GM12892 (cell line): ENCODE measurements around the gene CHST14. TPM values are rescaled to one million over a fixed set of nuclear protein-coding genes. Genes with fewer than 3 reads are reported as not detected.

Experiments
- DNase-seq: peaks from one replicate; pipeline ENCODE4 v3.0.0; 2011; ENCODE audit not compliant: insufficient read length
- FAIRE-seq: peaks from 2 replicates; lab custom pipeline; 2011; peaks lifted over from hg19 to GRCh38; lab: Jason Lieb, UNC
- POLR2A ChIP-seq: IDR thresholded peaks from 2 replicates; pipeline ENCODE4 v1.6.1; 2011; ENCODE audit warnings: low read depth, low read length, control low read depth
- POLR2AphosphoS5 ChIP-seq: IDR thresholded peaks from 2 replicates; pipeline ENCODE4 v1.6.1; 2011; ENCODE audit warnings: low read depth, low read length, control low read depth
- TAF1 ChIP-seq: IDR thresholded peaks from 2 replicates; pipeline ENCODE4 v1.6.1; 2011; ENCODE audit warnings: low read depth, mild to moderate bottlenecking, control low read depth, low read length, borderline replicate concordance
- polyA plus RNA-seq: library from polyadenylated mRNA; unstranded; fragments of >200 nt; gene quantifications from one replicate; pipeline ENCODE4 v1.2.1, GENCODE V29; 2012; ENCODE audit warnings: missing spikeins, inconsistent platforms; ENCODE audit not compliant: missing spikeins

Gene CHST14, protein sequence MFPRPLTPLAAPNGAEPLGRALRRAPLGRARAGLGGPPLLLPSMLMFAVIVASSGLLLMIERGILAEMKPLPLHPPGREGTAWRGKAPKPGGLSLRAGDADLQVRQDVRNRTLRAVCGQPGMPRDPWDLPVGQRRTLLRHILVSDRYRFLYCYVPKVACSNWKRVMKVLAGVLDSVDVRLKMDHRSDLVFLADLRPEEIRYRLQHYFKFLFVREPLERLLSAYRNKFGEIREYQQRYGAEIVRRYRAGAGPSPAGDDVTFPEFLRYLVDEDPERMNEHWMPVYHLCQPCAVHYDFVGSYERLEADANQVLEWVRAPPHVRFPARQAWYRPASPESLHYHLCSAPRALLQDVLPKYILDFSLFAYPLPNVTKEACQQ
- polyA plus RNA-seq: 6.0 TPM

DNA sequence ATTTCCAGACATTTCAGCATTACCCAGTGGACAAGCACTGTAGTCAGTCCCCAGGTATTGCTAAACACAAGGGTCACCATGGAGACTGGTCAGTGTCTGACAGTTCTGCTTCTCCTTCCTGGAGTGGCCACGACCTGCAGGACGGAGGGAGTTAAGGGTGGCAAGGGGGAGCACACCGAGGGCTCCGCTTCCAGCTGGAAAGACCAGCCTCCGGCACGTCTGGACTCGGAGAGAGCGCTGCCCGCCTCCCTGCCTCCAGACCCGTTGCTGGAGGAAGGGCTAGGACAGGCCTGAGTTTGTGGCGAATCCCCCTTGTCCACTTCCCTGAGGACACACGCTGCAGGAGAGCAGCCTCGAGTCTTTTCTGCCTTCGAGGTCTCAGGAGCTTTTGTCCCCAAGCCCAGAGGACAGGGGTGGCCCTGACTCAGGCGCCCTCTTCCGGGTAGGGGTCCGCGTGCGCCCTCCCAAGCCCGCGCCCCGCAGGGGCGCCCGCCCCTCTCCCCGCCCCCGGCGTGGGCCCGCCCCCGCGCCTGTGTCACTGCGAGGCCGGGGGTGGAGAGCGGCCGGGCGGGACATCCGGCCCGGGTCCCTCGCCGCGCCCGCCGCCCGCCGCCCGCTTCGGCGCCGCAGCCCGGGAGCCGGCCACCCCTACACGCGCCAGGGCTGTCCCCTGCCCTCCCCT lies at the start of gene CHST14:
CHST14 (plus strand) TSS at position 562 of the 682 bp plus-strand sequence. CDS start 230 bp downstream, outside the sequence.
- peak; percentile 87 for DNase-seq
- no peak; the same call in 1 of the 2 replicates for TF ChIP-seq POLR2A
- TF ChIP-seq TAF1: no peak
- TF ChIP-seq POLR2AphosphoS5: no peak
- FAIRE-seq: peak; percentile 77

DNA sequence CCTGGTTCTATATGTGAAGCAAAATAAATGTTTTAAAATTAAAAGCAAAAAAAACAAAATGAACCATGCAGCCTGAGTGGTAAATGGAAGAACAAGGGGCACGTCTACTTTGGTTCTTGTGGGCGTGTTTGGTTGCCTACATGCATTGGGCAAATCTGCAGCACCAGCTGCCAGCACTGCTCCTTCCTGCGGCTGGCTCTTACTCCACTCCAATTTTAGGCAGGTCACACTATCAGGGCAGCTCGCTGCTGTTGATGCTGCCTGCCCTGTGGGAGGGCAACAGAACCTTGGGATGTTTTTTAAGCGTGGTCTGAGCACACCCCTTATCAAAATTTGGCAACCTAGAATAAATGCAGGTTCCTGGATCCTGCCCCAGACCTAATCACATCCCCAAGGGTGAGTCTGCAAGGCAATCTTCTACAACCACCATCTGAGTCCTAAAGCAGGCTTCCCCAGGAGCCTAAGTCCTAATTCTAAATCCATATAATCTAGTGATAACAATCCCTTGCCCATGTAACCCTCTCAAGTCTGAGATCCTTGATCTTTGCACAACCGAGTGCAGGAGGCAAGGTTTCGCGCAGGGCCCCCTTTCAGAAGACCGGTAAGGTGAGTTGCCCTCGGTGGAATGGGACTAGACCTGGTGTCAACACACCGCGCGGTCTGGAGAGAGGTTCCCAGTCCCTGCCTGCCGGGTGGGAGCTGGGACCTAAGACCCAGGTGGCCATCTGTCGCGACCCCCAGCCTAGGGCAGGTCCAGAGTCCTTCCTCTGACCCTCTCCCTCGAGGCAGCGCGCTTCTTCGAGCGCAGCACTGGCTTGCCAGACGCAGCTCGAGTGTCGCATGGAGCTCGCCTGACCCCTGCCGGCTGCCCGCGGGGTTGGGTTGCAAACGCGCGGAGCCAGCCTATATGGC lies 49.3 kb upstream of the CHST14 start:
- FAIRE-seq (peak; percentile 74), DNase-seq (peak; percentile 95)
- TF ChIP-seq POLR2A (0 out of 2 replicates have a peak, but pooled peaks have one; percentile 47), TAF1 (no peak), POLR2AphosphoS5 (no peak)

DNA sequence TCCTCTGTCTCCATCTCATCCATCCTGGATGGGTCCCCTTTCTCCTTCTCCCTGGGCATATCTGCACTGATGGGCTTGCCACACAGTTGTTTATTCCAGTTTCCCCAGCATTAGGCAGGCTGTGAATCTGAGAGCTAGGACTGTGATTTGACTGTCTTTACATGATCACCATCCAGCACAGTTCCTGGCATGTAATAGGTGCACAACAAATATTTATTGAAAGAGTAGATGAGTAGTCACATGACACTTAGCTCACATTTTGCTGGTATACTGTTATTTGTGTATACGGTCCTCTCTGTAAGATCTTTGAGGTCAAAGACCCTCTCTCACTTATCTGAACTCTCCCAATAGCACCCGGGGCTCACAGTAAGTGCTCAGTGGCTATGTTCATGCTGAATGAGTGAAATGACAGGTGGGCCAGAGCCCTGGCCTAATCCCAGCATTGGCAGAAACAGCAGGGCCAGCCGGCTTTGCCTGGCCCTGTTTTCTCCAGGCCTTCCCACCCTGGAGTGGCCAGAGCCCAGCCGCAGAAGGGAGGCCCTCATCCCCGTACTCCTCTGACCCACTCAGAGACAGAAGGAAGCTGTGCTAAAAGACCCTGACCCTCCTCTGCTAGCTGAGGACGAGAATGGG lies 46.2 kb upstream of the CHST14 start:
- TF ChIP-seq POLR2AphosphoS5 (no peak), POLR2A (no peak), TAF1 (no peak)
- FAIRE-seq (no peak), DNase-seq (no peak)

DNA sequence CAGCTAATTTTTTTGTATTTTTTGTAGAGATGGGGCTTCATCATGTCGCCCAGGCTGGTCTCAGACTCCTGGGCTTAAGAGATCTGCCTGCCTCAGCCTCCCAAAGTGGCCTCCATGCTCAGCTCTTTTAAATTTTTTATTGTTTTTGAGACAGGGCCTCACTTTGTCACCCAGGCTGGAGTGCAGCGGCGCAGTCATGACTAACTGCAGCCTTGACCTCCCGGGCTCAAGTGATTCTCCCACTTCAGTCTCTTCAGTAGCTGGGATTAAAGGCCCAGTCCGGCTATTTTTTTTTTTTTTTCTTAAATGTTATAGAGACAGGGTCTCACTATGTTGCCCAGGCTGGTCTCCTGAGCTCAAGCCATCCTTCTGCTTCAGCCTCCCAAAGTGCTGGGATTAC lies 45.1 kb upstream of the CHST14 start:
- FAIRE-seq: no peak
- TF ChIP-seq POLR2AphosphoS5 (no peak), POLR2A (no peak), TAF1 (no peak)
- DNase-seq: no peak

DNA sequence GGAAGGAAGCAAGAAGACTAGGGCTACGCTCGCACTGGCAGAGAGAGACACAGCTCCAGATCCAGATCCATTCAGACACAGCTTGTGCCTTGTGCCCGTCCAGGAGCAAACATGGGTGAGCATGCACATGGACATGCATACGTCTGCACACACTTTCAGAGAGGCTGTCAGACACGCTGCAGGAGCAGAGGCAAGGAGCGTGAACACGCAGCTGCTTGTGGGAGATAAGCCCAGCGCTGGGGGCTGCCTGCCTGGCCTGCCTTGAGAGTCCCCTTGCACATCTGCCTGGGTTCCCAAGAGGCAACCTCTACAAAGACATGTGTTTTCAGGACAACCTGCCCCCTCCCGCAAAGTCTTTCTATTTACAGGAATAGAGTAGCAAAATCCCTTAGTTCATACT lies 43.6 kb upstream of the CHST14 start:
- TF ChIP-seq POLR2AphosphoS5: no peak
- TF ChIP-seq POLR2A: no peak
- TF ChIP-seq TAF1: no peak
- no peak for DNase-seq
- FAIRE-seq: no peak

DNA sequence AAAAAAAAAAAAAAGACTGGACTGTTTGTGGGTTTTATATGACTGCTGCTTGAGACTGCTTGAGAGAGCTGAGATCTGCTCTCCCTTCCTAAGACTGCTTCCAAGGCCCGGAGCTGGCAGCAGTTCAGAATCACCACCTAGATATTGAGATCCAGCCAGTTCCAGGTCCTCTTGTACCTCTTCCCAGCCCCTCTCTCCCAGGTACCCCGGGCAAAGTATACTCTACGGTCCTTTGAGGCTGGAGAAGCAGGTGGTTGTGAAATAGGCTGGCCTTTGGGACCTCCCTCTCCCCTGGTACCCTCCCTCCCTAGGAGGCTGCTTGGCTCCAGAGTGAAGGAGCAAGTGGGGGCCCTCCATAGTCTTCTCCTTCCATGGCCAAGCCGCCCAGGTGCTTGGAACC lies 42.6 kb upstream of the CHST14 start:
- no peak for FAIRE-seq
- TF ChIP-seq POLR2AphosphoS5: no peak
- no peak for TF ChIP-seq POLR2A
- TF ChIP-seq TAF1: no peak
- no peak for DNase-seq

DNA sequence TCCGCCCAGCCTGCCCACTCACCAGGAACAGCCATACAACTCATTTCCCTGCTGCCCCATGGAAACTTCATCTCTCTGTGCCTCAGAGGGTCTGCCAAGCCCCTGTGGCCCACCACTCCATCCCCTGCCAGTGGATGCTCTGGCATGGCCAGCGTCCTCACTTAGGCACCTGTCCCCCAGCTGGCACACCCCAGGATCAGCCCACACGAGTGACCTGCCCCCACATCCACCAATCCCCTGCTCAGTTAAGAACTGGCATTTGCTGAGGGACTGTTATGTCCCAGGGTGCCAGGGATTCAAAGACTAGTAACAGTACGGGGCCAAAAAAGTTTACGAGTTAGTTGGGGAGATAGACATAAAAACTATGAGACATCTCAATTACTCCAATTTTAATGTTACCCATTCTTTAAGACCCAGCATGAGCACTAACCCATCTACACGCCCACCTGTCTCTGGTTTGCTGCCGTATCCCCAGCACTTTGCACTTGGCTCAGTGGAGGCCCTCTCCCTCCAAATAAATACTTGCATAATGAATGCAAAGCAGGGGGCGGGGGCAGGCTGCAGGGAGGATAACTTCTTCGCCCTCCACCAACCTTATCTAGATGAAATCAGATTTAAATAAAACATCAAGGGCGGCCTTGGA lies 41.6 kb upstream of the CHST14 start:
- FAIRE-seq (no peak), DNase-seq (no peak)
- no peak for TF ChIP-seq POLR2A
- no peak for TF ChIP-seq POLR2AphosphoS5
- no peak for TF ChIP-seq TAF1

DNA sequence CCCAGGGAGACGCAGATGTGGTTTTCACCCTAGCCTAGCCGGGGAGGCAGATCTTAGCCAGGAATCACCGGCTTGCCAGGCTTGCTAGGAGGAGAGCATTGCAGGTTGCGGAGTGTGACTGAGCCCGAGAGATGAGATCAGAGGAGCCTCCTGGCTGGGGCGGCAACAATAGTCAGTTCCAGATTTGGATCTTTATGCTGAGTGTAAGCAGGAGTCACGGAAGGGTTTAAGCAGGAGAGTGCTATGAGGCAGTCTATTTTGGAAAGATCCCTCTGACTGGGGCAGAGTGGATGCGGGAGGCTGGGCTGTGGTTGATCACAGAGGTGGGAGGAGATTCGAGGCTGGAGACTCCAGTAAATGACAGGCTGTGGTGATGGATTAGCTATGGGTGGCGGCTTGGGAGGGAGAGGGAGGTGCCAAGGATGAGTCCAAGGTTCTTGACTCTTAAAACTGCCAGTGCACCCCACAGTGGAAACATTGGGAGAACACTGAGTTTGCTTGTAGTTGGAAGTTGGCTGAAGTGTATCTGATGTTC lies 40.4 kb upstream of the CHST14 start:
- DNase-seq (no peak), FAIRE-seq (no peak)
- no peak for TF ChIP-seq POLR2AphosphoS5
- TF ChIP-seq POLR2A: no peak
- TF ChIP-seq TAF1: no peak

DNA sequence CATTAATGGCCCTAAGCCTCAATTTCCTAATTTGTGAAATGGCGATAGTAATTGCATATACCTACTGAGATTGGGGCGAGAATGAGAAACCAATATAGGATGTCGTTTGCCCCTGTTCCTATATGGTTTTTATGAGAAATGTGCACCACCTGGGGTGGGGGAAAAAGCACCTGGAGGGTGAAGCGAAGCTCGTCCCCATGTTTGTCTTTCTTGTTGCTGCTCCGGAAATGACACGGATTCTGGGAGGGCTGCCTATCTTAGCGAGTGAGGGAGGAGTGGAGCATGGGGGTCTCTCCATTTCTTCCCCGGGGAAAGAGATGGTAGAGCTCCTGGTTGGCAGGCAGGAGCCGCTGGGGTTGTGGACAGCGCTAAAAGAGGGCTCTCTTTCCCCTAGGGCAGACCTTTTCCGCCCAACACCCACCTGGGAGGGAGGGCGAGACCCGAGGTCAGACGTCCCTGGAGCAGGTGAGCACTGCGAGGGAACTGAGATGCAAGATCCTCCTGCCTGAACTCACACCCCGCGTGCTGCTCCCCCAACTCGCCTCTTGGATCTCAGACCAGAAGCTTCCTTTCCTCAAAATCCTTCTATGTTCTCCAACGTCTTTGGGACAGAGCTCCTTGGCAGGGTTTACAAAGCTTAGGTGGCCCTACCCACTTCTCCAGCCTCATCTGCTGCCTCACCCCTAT lies 35.6 kb upstream of the CHST14 start:
- DNase-seq: no peak
- TF ChIP-seq POLR2A (no peak), TAF1 (no peak), POLR2AphosphoS5 (no peak)
- FAIRE-seq: no peak

DNA sequence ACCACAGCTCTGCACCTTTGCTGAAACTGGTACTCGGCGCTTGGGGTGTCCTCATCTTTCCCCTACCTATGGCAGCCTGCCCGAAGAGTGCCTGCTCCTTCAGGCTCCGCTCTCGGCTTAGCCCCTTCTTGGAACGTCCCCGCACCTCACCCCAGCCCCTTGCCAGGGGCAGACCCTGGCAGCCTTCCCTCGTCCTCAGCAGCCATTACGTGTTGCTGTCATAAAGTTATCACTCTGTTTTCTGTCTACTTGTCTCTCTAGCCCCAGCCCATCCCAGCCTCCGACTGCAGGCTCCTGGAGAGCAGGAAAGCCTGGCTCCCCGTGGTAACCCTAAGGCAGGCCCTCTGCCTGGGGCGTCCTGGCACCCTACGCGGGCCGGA lies 35.1 kb upstream of the CHST14 start:
- DNase-seq (no peak), FAIRE-seq (no peak)
- TF ChIP-seq TAF1 (no peak), POLR2AphosphoS5 (no peak), POLR2A (no peak)
